Ishikawa (cell line): ENCODE measurements around the gene MALRD1.

ENCODE experiments used
- CEBPB ChIP-seq: IDR thresholded peaks from 2 replicates; pipeline ENCODE4 v1.6.1; 2012
- CREB1 ChIP-seq: IDR thresholded peaks from 2 replicates; pipeline ENCODE4 v1.6.1; 2012; ENCODE audit warnings: low read depth
- EGR1 ChIP-seq: IDR thresholded peaks from 2 replicates; pipeline ENCODE4 v1.6.1; 2012
- EP300 ChIP-seq: IDR thresholded peaks from 2 replicates; pipeline ENCODE4 v1.6.1; 2012; ENCODE audit warnings: borderline replicate concordance
- FOXM1 ChIP-seq: IDR thresholded peaks from 2 replicates; pipeline ENCODE4 v1.6.1; 2012; ENCODE audit warnings: low read depth, borderline replicate concordance
- MAX ChIP-seq: IDR thresholded peaks from 2 replicates; pipeline ENCODE4 v1.6.1; 2012
- NFIC ChIP-seq: IDR thresholded peaks from 2 replicates; pipeline ENCODE4 v1.6.1; 2012
- RAD21 ChIP-seq: IDR thresholded peaks from 2 replicates; pipeline ENCODE4 v1.6.1; 2012; ENCODE audit warnings: low read depth
- REST ChIP-seq: IDR thresholded peaks from 2 replicates; pipeline ENCODE4 v1.6.1; 2012; ENCODE audit warnings: low read depth, mild to moderate bottlenecking
- TAF1 ChIP-seq: IDR thresholded peaks from 2 replicates; pipeline ENCODE4 v1.6.1; 2012; ENCODE audit warnings: low read depth, mild to moderate bottlenecking
- USF1 ChIP-seq: IDR thresholded peaks from 2 replicates; pipeline ENCODE4 v1.6.1; 2012

GRCh38 chr10:19098803-19099202 is 50.2 kb downstream of the MALRD1 start:
- TF ChIP-seq MAX (no peak), EGR1 (no peak), FOXM1 (no peak), EP300 (no peak), CEBPB (no peak), RAD21 (no peak), USF1 (no peak), REST (no peak), CREB1 (no peak), TAF1 (no peak), NFIC (no peak)
